HG03342 (cell line): ENCODE results near the gene XPR1.
"Not testable (repeated sequence)": the region's sequence is repeated elsewhere in the genome, so short reads cannot be mapped to it uniquely, and the experiment has no call there.

Source experiments
- ATAC-seq: cut with Tn5 transposase; IDR thresholded peaks from one replicate; pipeline ENCODE4 v1.9.1; 2021; ENCODE audit warnings: mild to moderate bottlenecking, moderate library complexity; ENCODE audit not compliant: unreplicated experiment

XPR1 gene

GRCh38 chr1:180710746-180711145 is 78.9 kb downstream of the XPR1 start:
- ATAC-seq = not testable (repeated sequence)

GRCh38 chr1:180711260-180711659 is 79.4 kb downstream of the XPR1 start:
- ATAC-seq = not testable (repeated sequence)

- ATAC-seq = no peak
Measured at GRCh38 chr1:180720753-180721152, 88.9 kb downstream of the XPR1 start.

GRCh38 chr1:180722586-180722985 is 90.8 kb downstream of the XPR1 start:
- no peak for ATAC-seq

GRCh38 chr1:180724055-180724454 is 92.2 kb downstream of the XPR1 start:
- ATAC-seq = no peak

- not testable (repeated sequence) for ATAC-seq
Measured at GRCh38 chr1:180726024-180726423, 94.2 kb downstream of the XPR1 start.

- not testable (repeated sequence) for ATAC-seq
Measured at GRCh38 chr1:180727751-180728150, 95.9 kb downstream of the XPR1 start.

GRCh38 chr1:180728472-180729106 is 96.8 kb downstream of the XPR1 start:
- no peak for ATAC-seq

- no peak for ATAC-seq
Measured at GRCh38 chr1:180731131-180731530, 99.3 kb downstream of the XPR1 start.

- no peak for ATAC-seq
Measured at GRCh38 chr1:180732866-180733265, 101.0 kb downstream of the XPR1 start.

- ATAC-seq = no peak
Measured at GRCh38 chr1:180734366-180734765, 102.5 kb downstream of the XPR1 start.

GRCh38 chr1:180742663-180743062 is 110.8 kb downstream of the XPR1 start:
- no peak for ATAC-seq

- no peak for ATAC-seq
Measured at GRCh38 chr1:180743868-180744267, 112.0 kb downstream of the XPR1 start.

- ATAC-seq = no peak
Measured at GRCh38 chr1:180745098-180745497, 113.3 kb downstream of the XPR1 start.

- ATAC-seq = no peak
Measured at GRCh38 chr1:180751921-180752320, 120.1 kb downstream of the XPR1 start.

- no peak for ATAC-seq
Measured at GRCh38 chr1:180754453-180754852, 122.6 kb downstream of the XPR1 start.

- ATAC-seq = no peak
Measured at GRCh38 chr1:180757657-180758056, 125.8 kb downstream of the XPR1 start.

- no peak for ATAC-seq
Measured at GRCh38 chr1:180762796-180763195, 131.0 kb downstream of the XPR1 start.

GRCh38 chr1:180765151-180765550 is 133.3 kb downstream of the XPR1 start:
- no peak for ATAC-seq

GRCh38 chr1:180769889-180770288 is 138.1 kb downstream of the XPR1 start:
- ATAC-seq = no peak

- no peak for ATAC-seq
Measured at GRCh38 chr1:180773210-180773865, 141.5 kb downstream of the XPR1 start.

GRCh38 chr1:180775801-180776200 is 144.0 kb downstream of the XPR1 start:
- no peak for ATAC-seq
